ENCODE results near the gene KCNIP4.

- TF ChIP-seq CTCF (IDR thresholded peaks at IDR 0.05) (no peak), POLR2A (IDR thresholded peaks at IDR 0.05) (no peak)
Observed at GRCh38 chr4:21011106-21011505, 937.5 kb downstream of the KCNIP4 start.
